ENCODE measurements around the gene POLR2B.
"Not testable (repeated sequence)": the region's sequence is repeated elsewhere in the genome, so short reads cannot be mapped to it uniquely, and the experiment has no call there.

DNA sequence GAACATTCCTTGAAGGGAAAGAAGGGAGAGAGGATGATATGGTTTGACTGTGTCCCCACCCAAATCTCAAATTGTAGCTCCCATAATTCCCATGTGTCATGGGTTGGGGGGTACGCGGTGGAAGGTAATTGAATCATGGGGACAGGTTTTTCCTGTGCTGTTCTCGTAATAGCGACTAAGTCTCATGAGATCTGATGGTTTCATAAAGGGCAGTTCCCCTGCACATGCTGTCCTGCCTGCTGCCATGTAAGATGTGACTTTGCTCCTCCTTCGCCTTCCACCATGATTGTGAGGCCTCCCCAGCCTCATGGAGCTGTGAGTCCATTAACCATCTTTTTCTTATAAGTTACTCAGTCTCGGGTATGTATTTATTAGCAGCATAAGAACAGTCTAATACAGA, 68.3 kb downstream of the POLR2B start:
- TF ChIP-seq, protein P1, sequence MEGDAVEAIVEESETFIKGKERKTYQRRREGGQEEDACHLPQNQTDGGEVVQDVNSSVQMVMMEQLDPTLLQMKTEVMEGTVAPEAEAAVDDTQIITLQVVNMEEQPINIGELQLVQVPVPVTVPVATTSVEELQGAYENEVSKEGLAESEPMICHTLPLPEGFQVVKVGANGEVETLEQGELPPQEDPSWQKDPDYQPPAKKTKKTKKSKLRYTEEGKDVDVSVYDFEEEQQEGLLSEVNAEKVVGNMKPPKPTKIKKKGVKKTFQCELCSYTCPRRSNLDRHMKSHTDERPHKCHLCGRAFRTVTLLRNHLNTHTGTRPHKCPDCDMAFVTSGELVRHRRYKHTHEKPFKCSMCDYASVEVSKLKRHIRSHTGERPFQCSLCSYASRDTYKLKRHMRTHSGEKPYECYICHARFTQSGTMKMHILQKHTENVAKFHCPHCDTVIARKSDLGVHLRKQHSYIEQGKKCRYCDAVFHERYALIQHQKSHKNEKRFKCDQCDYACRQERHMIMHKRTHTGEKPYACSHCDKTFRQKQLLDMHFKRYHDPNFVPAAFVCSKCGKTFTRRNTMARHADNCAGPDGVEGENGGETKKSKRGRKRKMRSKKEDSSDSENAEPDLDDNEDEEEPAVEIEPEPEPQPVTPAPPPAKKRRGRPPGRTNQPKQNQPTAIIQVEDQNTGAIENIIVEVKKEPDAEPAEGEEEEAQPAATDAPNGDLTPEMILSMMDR (IDR thresholded peaks at IDR 0.05): not testable (repeated sequence)
- not testable (repeated sequence) for TF ChIP-seq POLR2A (IDR thresholded peaks at IDR 0.05)
